ENCODE results near the gene GRAMD1C. TPM values are rescaled to one million over a fixed set of nuclear protein-coding genes. Genes with fewer than 3 reads are reported as not detected.

GRAMD1C gene
- total RNA-seq, 3 donors from 2014 or later, result not detected

Other genes with a start within 250 kb of the GRAMD1C start
- gene USF3, start 142.1 kb upstream of the GRAMD1C start, total RNA-seq, result 10 to 100 TPM; 12.1 to 12.4 (median 12.3) TPM
- gene NAA50, start 92.5 kb upstream of the GRAMD1C start, total RNA-seq, result 100 to 1,000 TPM; 228 to 273 (median 249) TPM
- 10 to 100 TPM; 38.9 to 52.9 (median 44.6) TPM for gene ATP6V1A, start 91.8 kb upstream of the GRAMD1C start, total RNA-seq
- gene ZDHHC23, start 109.2 kb downstream of the GRAMD1C start, total RNA-seq, result 1 to 10 TPM; 2.8 to 3.9 (median 3.8) TPM
- gene CCDC191, start 217.7 kb downstream of the GRAMD1C start, total RNA-seq, result 1 to 10 TPM in 1 of 3 donors, under 1 TPM in 2; 0.46 to 1.5 (median 0.53) TPM
- 10 to 100 TPM; 49.8 to 56.4 (median 54.0) TPM for gene QTRT2, start 217.9 kb downstream of the GRAMD1C start, total RNA-seq